Stimulated activated CD4-positive, alpha-beta T cell treated with anti-CD3 and anti-CD28 coated beads, Interleukin-4, amount 100 ng/mL, for 1 hour (primary cell): ENCODE measurements around the gene IFNG.

Experiments used
- DNase-seq: peaks from one replicate; pipeline ENCODE4 v3.0.0-alpha.2; 2020

The IFNG gene

DNA sequence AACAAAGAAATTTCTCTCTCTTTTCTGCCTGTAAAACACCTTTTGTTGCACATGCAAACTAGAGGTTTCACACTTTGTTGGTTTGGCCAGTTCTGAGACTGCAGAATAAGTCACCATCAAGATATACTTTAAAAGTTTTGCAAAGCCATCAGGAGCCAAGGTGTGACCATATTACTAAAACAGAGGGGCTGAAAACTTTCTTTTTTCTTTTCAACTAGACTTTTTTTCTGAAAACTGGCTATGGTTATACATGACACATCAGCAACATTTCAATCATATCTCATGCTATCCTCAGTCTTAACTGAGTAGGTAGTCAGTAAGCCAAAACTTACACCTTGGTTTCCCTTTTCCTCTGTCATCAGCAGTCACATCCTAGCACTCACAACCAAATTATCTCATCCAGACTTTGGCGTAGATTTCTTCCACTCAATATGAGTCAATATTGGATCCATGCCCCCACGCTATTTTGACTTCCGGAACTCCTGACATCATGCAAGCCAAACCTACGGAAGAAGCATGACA is 4.1 kb upstream of the IFNG start:
- DNase-seq: no peak

DNA sequence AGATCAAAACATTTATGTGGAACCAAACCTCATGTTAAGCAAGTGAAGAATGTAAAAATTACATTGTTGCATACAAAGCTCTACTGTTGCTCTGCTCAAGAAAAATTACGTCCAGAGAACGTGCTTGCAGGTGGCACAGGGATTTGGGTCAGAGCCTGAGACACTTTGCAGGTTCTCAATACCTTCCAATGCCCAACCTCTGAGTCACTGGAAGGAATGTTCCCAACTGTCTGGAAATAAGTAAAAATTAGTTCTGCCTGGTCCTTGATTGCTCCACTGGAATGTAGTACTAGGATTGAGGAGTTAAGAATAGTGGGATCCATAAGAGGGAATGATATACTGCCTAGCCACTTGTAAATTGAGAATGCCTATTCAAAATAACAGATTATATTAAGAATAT is 2.8 kb upstream of the IFNG start:
- DNase-seq: no peak

DNA sequence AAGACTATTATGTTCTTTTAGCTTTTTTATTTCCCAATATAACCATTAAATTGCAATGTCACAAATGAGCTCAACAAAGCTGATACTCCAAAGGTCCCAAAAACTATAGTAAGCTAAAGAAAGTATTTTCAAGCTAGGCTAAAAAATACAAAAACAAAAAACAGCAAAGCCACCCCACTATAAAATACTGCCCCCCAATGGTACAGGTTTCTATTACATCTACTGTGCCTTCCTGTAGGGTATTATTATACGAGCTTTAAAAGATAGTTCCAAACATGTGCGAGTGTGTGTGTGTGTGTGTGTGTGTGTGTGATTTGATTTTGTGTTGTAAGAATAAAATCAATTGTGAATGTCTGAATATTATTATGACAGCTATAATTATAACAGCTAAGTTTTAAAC is 1.1 kb downstream of the IFNG start:
- no peak for DNase-seq

DNA sequence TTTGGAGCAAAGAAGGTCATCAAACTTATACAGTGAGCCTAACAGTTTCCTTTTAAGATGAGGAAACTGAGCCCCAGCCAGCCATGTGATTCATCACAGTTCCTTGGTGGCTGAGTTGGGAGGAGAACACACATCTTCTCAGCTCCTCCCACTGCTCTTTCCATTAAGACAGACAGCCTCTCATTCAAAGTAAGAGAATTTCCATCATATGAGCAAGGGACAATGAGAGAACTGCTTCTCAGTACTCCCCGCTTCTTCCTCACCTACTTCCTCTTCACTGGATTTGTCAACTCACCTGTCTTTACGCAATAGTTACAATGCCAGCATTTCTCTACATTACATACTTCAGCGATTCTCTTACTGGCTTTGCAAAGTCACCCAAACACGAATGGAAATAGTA is 2.2 kb downstream of the IFNG start:
- no peak for DNase-seq

DNA sequence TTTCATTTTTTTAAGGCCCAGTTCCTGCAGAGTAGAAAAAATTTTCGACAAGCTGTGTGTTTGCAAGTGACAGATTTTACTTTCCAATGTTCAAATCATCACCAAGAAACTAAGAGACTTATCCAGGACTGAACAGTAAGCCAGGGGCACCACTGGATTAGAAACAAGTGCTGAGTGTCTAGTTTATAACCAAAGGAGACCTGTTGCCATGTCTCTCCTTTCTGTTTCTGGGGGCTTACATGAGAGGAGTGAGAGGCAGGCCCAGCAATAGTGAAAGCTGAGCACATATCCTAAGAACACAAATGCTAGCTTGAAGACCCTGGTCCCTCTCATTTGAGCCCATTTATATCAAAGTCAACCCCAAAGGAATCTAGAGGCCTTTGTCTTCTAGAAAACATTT is 2.9 kb downstream of the IFNG start:
- no peak for DNase-seq

DNA sequence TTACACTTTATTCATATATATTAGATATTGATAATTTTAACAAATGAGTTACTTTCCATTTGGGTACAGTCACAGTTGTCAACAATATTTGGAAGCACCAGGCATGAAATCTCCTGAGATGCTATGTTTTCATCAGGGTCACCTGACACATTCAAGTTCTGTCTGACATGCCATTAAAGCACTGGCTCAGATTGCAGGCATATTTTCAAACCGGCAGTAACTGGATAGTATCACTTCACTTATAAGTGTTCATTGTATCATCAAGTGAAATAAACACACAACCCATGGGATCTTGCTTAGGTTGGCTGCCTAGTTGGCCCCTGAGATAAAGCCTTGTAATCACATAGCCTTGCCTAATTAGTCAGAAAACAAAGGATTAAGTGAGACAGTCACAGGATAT is 4.8 kb downstream of the IFNG start:
- DNase-seq: no peak

DNA sequence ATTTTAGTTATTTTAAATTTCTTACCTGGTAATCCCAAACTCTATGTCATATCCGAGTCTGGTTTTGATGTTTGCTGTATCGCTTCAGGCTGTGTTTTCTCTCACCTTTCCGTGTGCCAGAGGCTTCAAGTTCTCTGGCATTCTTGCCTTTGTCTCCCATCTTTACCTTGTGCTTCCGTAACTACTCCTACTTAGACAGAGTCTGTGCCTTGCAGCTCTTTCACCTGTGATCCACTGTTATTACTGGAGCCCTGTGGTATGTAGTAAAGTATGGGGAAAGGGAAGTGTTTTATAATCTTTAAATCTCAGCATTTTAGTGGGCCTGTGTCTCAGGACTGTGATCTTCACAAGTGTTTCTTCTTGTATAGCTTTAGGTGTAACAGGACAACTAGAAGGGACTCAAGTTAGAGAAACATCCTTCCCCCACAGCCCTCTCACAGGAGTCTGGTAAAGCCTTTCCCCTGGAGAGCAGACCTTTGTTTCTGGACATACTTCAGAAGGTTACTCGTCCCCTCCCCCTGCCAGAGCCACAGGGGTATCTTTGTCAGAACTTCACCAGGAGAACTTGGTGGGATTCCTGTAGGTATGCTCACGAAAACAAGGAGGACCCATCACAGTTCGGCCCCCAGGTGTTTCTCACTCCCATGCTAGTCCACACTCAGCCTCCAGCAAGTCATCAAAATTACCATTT is 11.1 kb downstream of the IFNG start:
- no peak for DNase-seq

DNA sequence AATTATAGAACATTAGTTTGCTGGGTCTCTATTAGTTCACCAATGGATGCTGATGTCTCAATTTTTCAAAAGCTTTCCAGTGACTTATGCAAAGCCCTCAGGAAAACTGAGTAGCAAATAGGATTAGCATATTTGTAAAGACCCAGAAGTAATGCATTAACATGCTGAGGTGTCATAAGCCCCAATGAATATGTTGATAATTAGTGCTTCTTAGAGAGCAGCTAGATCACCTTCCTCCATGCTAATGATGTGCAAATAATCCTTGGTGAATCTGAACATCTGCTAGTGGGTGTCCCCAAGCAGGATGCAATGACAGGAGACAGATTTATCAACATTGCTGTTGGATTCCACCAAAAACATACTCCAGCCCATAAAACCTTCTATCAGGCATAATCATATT is 19.0 kb downstream of the IFNG start:
- DNase-seq: no peak

DNA sequence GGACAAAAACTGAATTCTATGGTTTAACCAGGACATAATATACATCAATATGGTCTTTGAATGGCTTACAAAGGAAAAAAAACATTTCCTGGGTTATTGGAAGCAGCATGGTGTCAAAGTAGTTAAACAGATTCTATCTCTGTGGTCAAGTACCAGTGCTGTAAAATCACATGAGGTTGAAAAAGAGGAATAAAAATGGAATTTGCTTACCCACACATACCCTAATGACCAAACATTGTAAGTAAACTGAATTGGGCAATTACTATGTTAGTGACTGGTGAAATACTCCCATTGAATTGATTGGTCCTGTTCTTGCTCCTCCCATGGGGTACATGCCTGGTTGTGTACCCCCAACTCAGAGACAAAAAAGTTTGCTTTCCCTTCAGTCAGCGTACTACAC is 19.6 kb downstream of the IFNG start:
- no peak for DNase-seq

DNA sequence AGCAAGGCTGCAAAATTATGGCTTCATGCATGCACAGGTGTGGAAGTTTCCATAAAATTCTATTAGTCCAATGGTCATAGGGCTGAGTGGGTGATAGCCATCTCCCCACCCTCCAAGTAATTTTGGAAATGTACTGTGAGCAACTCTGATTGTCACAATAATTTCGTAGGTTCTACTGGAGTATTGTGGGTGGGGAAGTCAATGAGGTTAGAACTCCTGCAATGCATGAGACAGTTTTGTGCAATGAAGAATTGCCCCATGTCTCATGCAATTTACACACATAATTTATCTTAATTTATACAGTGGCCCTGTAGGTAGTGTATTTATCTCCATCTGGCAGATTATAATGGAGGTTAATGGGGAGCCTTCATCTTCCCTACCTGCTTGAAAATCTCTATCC is 20.5 kb downstream of the IFNG start:
- DNase-seq: no peak

DNA sequence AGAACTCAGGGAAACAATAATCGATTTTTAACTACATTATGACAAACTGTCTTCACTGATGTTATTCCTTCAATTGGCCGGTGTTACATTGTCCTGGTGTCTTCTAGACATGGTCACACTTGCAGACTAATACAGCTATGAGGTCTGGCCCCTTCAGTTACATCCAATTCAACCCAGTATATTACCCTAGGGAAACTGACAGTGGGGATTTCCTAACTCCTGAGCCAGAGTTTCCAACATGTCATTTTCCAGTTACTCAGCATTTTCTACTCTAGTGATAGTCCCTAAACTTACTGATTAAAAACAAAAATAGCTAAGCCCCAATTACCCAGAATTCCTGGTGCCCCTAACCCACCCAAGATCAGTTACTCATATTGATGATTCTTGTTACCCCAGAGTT is 21.1 kb downstream of the IFNG start:
- no peak for DNase-seq

DNA sequence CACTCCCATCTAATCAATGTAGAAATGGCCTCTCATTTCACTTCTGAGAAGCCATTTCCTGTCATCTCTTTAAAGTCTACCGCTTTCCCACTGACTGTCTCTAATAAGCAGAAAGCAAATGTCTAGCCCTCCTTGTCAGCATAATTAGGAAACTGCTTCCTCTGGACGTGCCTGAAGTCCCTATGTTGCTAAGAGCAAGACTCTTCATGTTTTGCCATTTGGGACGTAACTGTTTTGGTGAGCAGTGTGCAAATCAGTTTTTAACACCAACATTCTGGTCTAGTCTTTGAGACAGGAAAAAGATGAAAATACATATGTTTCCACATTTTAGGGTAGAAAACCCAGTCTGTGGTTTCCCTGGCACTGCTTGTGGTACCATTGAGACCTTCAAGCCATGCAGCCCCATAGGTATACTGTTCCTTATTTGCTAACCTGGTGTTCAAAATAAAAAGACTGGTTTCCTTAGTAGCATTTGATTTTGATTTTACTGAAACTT is 22.2 kb downstream of the IFNG start:
- DNase-seq: no peak

DNA sequence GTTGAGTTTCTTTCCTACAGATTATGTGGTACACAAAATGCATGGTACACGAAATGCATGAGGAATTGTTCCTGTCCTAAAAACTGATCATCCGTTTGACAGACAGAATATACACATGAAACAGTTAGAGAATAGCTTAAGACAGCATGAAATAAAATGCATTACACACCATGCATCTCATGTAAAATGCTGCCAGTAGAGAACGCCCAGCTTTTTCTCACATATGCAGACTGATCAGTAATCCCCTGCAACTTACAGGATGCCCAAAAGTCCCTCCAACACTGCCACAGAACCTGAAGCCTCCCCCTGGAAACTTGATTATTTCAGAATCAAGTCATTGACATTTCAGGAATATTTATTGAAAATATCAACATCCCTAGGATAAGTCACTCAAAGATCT is 24.0 kb downstream of the IFNG start:
- DNase-seq: no peak

DNA sequence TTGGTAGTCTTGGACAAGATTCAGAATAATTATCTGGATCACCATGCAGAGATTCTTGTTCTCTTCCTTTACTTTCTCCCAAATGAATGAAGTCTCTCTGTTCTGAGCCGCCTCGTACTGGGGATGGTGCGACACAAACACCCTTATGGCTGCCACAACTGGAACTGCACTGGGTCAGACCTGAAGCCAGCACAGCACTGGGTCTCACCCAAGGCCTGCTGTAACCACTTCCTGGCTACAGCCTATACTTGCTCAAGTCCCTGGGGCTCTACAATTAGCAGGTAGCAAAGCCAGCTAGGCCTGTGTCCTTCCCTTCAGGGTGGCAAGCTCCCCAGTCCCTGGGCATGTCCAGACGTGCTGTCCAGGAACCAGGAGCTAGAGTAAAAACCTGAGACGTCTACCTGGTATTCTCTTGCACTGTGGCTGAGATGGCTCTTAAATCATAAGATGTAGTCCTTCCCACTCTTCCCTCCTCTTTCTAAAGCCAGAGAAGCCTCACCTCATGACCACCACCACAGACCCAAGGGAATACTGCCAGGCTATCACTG is 27.6 kb downstream of the IFNG start:
- DNase-seq: no peak

DNA sequence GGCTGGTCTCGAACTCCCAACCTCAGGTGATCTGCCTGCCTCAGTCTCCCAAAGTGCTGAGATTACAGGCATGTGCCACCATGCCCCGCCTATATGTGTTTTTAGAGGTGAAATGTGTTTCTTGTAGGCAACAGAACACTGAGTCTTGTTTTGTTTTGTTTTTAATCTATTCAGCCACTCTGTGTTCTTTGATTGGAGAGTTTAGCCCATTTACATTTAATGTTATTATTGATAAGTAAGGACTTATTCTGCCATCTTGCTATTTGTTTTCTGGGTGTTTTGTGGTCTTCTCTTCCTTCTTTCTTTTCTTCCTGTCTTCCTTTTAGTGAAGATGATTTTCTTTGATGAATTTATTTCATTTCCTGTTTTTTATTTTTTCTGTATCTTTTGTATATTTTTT is 29.6 kb downstream of the IFNG start:
- no peak for DNase-seq

DNA sequence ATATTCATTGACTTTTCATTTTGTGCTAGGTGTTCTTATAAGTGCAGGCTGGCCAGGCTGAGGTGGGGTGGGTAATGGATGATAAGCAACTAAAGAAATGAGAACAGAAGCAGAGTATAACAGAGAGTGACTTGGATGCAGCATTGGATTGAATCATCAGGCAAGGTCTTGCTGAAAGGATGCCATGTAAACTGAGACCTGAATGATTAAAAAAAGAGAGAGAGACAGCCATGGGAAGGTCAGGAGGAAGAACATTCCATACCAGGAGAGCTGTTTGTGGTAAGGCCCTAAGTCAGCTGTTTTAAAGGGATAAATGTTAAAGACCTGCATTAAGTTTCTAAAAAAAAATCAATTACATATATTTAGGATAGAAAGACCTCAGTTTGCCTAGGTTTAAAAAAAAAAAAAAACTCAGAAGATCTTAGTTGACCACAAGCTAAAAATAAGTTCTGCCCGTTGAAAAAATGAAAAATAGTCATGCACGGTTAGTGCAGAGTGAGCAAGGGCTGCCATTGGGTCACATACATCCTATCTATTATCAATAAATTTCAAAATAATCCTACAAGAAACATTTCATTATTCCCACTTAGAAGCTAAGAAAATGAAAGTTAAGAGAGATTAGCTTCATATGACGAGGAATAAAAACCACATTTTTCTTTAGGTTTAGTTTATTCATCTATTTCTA is 37.2 kb downstream of the IFNG start:
- no peak for DNase-seq

DNA sequence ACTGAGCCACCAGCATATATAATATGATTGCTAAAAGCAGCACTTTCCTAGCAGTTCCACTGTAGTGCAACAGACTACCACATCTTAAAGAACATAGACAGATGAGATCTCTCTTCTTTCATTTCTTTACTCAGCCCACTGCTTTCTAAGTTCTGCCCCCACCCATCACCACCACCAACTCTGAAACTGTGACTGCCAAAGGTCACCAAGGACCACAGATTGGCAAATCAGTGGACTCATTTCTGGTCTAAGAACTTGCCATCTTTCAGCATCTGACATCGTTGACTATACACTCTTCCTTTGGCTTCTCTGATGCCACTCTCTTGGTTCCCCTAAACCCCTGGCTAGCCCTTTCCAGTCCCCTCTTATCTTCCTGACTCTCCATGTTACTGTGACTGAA is 38.4 kb downstream of the IFNG start:
- no peak for DNase-seq

DNA sequence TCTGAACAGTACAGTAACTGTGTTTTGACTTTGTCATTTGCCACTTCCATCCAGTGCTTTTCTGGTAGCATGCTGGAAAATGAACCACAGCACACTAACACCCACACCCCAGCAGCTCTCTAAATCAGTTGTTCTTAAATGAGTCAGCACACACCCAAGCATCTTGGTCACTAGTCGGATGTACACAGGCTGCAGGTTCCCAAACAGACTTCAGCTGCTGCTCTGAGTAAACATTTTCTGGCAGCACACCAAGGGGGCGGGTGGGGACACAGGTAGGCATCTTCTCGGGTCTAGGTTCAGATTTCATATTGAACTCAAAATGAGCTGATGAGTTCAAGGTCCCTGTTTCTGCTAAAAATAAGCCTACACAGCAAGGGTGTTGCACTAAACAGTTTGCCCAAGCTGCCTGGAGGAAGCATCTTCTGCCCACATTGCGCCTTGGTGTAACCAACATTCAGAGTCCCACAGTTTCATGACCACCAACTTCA is 39.8 kb downstream of the IFNG start:
- peak; percentile 56 for DNase-seq

DNA sequence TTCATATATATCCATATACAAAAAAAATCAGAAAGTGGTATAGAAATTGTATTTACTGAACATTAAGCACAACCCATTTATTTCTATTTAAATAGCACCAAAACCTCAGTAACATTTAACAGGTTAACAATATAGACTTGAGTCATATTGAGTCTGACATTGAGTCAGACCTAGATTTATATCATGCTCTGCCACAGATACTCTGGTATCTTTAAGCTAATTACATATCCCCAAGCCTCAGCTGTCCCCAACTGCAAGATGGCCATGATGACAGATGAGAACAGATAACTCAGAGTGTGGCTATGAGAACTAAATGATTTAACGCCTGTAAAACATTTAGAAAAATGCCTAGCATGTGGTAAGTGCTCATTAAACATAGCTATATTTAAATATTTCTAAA is 40.3 kb downstream of the IFNG start:
- DNase-seq: no peak

DNA sequence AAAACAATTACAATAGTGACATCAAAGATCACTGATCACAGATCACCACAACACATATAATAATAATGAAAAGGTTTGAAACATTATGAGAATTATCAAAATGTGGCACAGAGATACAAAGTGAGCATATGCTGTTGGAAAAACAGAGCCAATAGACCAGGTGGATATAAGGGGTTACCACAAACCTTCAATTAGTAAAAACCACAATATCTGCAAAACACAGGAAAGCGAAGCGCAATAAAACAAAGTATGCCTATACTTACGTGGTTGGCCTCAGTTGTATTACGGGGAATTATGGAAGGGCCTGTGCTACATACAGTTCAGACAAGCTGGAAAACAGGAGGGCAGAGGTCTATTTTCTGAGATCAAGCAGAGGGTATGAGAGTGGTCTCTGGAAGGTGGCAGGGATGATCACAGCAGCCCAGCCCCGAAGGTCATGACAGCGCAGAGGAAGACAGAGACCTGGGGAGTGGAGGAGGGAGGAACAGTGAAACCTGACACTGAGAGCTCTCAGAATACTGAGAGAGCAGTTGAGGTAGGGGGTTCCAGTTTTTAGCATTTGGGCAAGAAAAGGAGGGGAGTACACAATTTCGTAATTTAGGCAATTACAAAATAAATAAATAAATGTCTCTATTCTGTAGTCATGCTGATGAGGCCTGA is 41.3 kb downstream of the IFNG start:
- no peak for DNase-seq

DNA sequence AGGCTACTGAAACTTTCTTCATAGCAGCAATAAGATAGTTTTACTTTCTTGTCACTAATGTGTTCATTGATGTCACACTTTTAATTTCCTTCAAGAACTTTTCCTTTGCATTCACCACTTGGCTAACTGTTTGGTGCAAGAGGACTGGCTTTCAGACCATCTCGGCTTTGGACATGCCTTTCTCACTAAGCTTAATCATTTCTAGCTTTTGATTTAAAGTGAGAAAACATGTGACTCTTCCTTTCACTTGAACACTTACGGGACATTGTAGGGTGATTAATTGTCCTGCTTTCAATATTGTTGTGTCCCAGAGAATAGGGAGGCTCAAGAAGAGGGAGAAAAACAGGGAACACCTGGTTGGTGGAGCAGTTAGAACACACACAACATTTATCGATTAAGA is 41.9 kb downstream of the IFNG start:
- no peak for DNase-seq

DNA sequence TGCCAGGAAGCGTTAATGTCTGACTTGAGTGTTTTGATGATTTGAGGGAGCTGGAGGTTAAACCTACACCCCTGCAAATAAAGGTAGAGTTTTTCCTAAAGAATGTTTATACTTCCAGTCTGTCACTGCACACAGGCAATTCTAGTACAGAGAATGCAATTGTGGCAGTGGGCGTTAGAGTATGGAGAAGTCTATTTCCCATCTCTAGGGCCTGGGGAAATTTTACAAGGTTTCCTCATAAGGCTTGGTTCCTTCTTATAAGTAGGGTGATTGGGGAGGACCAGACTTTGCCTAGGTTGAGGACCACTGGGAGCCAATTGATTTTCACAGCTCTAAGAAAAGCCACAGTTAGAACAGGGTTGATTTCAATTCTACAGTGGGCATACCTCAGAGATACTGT is 44.3 kb downstream of the IFNG start:
- DNase-seq: no peak

DNA sequence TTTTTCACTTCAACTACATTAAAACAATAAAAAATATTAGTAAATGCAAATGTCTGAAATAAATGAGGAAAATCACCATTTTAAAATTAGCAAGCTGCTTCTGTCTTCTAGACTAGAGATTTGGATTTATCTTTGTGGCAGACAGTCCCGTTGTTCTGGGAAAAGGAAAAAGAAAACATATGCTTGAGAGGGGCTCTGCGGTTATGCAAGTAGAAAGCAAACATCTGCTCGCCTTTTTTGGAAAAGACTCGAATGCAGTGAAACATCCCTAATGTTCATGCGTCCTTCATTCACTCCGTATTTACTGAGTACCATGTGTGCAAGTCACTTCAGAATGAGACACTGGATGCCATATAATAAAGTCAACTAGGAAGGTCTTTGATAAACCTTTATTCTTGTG is 44.9 kb downstream of the IFNG start:
- no peak for DNase-seq

DNA sequence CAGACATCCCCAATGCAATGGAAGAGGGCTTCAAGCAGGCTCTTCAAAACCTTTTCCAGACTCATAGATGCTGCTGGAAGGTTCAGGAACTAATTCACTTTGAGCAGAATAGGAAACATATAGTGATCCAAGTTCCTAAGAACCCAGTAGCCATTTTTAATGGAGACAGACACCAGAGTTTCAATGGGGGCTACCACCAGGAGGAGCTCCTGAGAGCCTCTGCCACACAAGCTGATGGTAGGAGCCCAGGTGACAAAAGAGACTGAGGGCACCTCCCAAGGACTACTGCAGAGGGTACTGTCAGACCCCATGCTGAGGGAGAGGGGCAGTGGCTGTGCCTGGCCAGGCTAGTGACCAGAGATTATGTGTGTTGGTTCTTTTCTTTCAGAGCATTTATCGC is 45.9 kb downstream of the IFNG start:
- peak; percentile 45 for DNase-seq
